ENCODE data around the gene CAST.
A peak's percentile ranks its signal among the peaks of the same experiment; 100 is the strongest.

CAST gene

GRCh38 chr5:96625365-96625764 lies 36.8 kb upstream of the CAST start:
- DNase-seq (ENCODE audit: low read depth) = no peak
- TF ChIP-seq, protein P1, sequence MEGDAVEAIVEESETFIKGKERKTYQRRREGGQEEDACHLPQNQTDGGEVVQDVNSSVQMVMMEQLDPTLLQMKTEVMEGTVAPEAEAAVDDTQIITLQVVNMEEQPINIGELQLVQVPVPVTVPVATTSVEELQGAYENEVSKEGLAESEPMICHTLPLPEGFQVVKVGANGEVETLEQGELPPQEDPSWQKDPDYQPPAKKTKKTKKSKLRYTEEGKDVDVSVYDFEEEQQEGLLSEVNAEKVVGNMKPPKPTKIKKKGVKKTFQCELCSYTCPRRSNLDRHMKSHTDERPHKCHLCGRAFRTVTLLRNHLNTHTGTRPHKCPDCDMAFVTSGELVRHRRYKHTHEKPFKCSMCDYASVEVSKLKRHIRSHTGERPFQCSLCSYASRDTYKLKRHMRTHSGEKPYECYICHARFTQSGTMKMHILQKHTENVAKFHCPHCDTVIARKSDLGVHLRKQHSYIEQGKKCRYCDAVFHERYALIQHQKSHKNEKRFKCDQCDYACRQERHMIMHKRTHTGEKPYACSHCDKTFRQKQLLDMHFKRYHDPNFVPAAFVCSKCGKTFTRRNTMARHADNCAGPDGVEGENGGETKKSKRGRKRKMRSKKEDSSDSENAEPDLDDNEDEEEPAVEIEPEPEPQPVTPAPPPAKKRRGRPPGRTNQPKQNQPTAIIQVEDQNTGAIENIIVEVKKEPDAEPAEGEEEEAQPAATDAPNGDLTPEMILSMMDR (IDR thresholded peaks at IDR 0.05; ENCODE audit: insufficient read depth, low read depth, low read length, missing control alignments) = no peak
- no peak overlapping the region for H3K4me3 ChIP-seq (ENCODE audit: low read length)

DNA sequence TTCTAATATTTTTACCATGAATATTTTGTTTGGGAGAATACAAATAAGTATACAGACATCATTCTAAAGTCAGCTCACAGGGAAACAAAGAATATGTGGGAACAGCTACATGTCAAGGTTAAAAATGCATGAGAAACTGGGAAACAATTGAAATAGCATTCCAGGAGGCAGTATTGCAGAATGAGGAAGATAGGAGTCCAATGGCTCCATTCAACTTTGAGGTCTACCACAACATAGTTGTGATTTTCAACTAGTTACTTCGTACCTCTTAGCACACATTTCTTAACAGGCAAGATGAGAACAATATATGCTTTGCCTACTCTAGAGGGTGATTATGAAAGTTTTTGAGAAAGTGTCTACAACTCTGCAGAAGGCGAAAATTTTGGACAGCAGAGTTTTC lies 35.2 kb upstream of the CAST start:
- no peak overlapping the region for H3K4me3 ChIP-seq (ENCODE audit: low read length)
- TF ChIP-seq, protein P1 (IDR thresholded peaks at IDR 0.05; ENCODE audit: insufficient read depth, low read depth, low read length, missing control alignments) = no peak
- peak; percentile 44 for DNase-seq (ENCODE audit: low read depth)

DNA sequence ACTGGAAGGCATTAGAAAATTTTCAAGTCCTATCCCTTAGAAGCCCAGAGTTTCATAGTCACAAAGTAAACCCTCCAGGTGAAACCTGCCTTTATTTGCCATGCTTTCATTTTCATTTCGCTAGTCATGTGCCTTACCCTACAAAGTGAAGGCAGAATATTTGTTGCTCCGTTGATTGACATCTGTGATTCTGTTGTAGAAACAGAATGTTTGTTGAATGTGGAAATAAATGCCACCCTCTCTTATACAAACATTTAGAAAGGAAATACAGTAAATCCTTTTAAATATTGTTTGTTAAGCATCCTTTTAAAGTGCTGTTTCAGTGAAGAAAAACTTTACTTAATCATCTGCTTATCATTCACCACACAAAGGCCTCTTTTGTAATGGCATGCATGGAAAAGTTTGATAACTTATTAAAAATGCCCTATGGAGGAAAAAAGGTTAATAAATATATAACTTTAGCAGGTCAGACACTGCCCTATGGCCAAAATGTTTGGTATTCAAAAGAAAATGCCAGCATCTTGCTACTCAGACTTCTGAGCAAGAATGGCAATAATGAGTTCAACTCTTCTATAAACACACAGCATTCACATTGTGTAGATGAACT lies 34.3 kb upstream of the CAST start:
- DNase-seq (ENCODE audit: low read depth) = no peak
- TF ChIP-seq, protein P1 (IDR thresholded peaks at IDR 0.05; ENCODE audit: insufficient read depth, low read depth, low read length, missing control alignments) = no peak
- no peak overlapping the region for H3K4me3 ChIP-seq (ENCODE audit: low read length)

- TF ChIP-seq, protein P1 (IDR thresholded peaks at IDR 0.05; ENCODE audit: insufficient read depth, low read depth, low read length, missing control alignments) = no peak
- no peak overlapping the region for H3K4me3 ChIP-seq (ENCODE audit: low read length)
- no peak for DNase-seq (ENCODE audit: low read depth)
These were observed 33.8 kb upstream of the CAST start for GRCh38 chr5:96628406-96628805.

DNA sequence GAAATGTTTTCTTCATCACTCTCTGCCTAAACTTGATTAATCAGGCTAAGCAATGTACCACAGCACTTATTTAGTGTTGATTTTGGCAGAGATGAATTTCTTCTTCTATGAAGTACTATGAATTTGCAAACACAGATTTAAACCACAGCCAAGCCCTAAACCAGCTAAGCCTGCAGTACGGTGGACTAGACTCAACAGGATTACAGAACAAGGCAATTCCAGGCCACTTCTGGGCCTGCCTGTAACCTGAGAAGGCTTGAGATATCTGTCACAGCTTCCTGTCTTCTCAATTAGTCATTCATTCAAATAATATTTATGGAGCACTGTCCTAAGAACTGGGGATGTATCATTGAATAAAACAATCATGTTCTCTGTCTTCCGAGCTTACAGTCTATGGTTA lies 32.4 kb upstream of the CAST start:
- TF ChIP-seq, protein P1 (IDR thresholded peaks at IDR 0.05; ENCODE audit: insufficient read depth, low read depth, low read length, missing control alignments) = no peak
- peak; percentile 99 for DNase-seq (ENCODE audit: low read depth)
- H3K4me3 ChIP-seq (ENCODE audit: low read length) = no peak overlapping the region

DNA sequence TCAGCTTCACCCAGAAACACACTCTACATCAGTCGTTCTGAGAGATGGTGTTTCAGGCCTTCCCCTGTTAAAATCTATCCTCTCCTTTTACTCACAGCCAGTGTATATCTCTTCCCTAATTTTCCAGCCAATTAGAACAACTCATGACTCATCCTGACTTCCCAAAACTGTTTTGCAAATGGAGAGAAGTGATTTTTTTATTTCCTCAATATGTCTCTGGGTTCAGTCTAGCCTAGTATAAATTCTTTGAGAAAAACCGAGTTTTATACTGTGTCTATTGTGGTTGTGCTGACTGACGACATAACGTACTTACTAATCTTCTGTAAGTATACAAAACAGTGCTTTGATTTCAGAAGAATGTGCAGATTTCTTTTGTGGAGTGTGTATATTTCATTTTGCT lies 28.4 kb upstream of the CAST start:
- TF ChIP-seq, protein P1 (IDR thresholded peaks at IDR 0.05; ENCODE audit: insufficient read depth, low read depth, low read length, missing control alignments) = no peak
- DNase-seq (ENCODE audit: low read depth) = no peak
- no peak overlapping the region for H3K4me3 ChIP-seq (ENCODE audit: low read length)

DNA sequence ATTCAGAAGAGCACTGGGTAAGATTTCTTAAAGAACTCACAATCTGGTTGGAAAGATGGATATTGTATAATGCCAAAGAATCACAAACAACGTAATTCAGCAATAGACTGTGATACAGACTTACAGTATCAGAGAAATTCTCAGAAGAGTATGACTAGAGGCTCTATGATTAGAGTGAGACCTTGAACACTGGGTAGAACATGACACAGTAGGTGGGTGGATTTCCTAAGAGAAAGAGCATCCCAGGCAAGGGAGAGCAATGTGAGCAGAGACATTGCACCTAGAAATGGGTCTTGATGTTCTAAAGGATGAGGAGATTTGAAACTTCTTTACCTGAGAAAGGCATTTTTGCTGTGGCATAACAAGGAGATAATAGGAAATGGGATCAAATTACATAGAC lies 27.3 kb upstream of the CAST start:
- DNase-seq (ENCODE audit: low read depth) = no peak
- TF ChIP-seq, protein P1 (IDR thresholded peaks at IDR 0.05; ENCODE audit: insufficient read depth, low read depth, low read length, missing control alignments) = no peak
- no peak overlapping the region for H3K4me3 ChIP-seq (ENCODE audit: low read length)
